ENCODE data around the gene DOCK6. TPM values are rescaled to one million over a fixed set of nuclear protein-coding genes. Genes with fewer than 3 reads are reported as not detected.
"Not testable (repeated sequence)": the region's sequence is repeated elsewhere in the genome, so short reads cannot be mapped to it uniquely, and the experiment has no call there.

The DOCK6 gene
- total RNA-seq, 1 donor from 2014 or later: 95.3 TPM

GRCh38 chr19:11196406-11197287, 65.7 kb downstream of the DOCK6 start:
- peak; percentile 59 for DNase-seq

GRCh38 chr19:11195681-11196080, 66.6 kb downstream of the DOCK6 start:
- no peak for DNase-seq

- DNase-seq: no peak
These were observed 67.4 kb downstream of the DOCK6 start for GRCh38 chr19:11194656-11195558.

- no peak for DNase-seq
These were observed 68.2 kb downstream of the DOCK6 start for GRCh38 chr19:11194173-11194572.

GRCh38 chr19:11192957-11193939, 69.1 kb downstream of the DOCK6 start:
- no peak for DNase-seq

- no peak for DNase-seq
These were observed 70.4 kb downstream of the DOCK6 start for GRCh38 chr19:11191934-11192333.

GRCh38 chr19:11191273-11191755, 71.0 kb downstream of the DOCK6 start:
- DNase-seq: peak; percentile 77

- DNase-seq: no peak
These were observed 71.8 kb downstream of the DOCK6 start for GRCh38 chr19:11190501-11190900.

GRCh38 chr19:11187441-11187840, 74.9 kb downstream of the DOCK6 start:
- no peak for DNase-seq

- DNase-seq: no peak
These were observed 79.3 kb downstream of the DOCK6 start for GRCh38 chr19:11182994-11183393.

GRCh38 chr19:11181488-11181887, 80.8 kb downstream of the DOCK6 start:
- DNase-seq: no peak

GRCh38 chr19:11180975-11181374, 81.3 kb downstream of the DOCK6 start:
- not testable (repeated sequence) for DNase-seq

GRCh38 chr19:11180346-11180745, 82.0 kb downstream of the DOCK6 start:
- no peak for DNase-seq

GRCh38 chr19:11179716-11180297, 82.5 kb downstream of the DOCK6 start:
- peak; percentile 50 for DNase-seq

GRCh38 chr19:11179145-11179465, 83.2 kb downstream of the DOCK6 start:
- not testable (repeated sequence) for DNase-seq

- no peak for DNase-seq
These were observed 84.7 kb downstream of the DOCK6 start for GRCh38 chr19:11177592-11177991.

GRCh38 chr19:11176466-11177193, 85.7 kb downstream of the DOCK6 start:
- DNase-seq: no peak

- no peak for DNase-seq
These were observed 86.4 kb downstream of the DOCK6 start for GRCh38 chr19:11175920-11176319.

GRCh38 chr19:11174336-11174735, 88.0 kb downstream of the DOCK6 start:
- no peak for DNase-seq

- DNase-seq: no peak
These were observed 88.7 kb downstream of the DOCK6 start for GRCh38 chr19:11173516-11174155.

GRCh38 chr19:11172576-11172975, 89.7 kb downstream of the DOCK6 start:
- DNase-seq: no peak

All from dermis blood vessel endothelial cell (primary cell).